H1 (cell line): ENCODE data around the gene OR10G7. TPM values are rescaled to one million over a fixed set of nuclear protein-coding genes. Genes with fewer than 3 reads are reported as not detected.

Experiments used
- CTCF ChIA-PET: fragments of 300-600 bp; sonication (Branson Sonifier 250); formaldehyde crosslinking; loops from one replicate; lab custom pipeline; 2021; ENCODE audit not compliant: partially characterized antibody; lab: Charles Lee
- POLR2A ChIA-PET: fragments of 300-600 bp; sonication (Branson Sonifier 250); formaldehyde crosslinking; loops from one replicate; lab custom pipeline; 2021; ENCODE audit warnings: inconsistent platforms; ENCODE audit not compliant: partially characterized antibody; lab: Charles Lee
- DNase-seq, 2 experiments: peaks; one replicate each; pipeline versions ENCODE4 v3.0.0 to v3.0.0-alpha.2; 2010 to 2022; ENCODE audit warnings: low spot score in 2 of 2, low read depth in 1 of 2, mixed read lengths in 1 of 2
- FAIRE-seq: peaks from 2 replicates; lab custom pipeline; 2011; peaks lifted over from hg19 to GRCh38; lab: Jason Lieb, UNC
- H2AFZ ChIP-seq: 2 replicates; pipeline ENCODE4 v1.8.1; 2012; ENCODE audit warnings: low read length, inconsistent platforms
- H2AK5ac ChIP-seq: 2 replicates; pipeline ENCODE4 v1.6.1; 2013; ENCODE audit warnings: low read depth, low read length
- H2BK120ac ChIP-seq: replicated peaks from 2 replicates; pipeline ENCODE3; 2013; ENCODE audit warnings: low read depth, low read length, inconsistent platforms
- H2BK12ac ChIP-seq: 2 replicates; pipeline ENCODE4 v1.6.1; 2013; ENCODE audit warnings: low read depth, low read length
- H2BK15ac ChIP-seq: 2 replicates; pipeline ENCODE4 v1.6.1; 2013; ENCODE audit warnings: low read length
- H2BK20ac ChIP-seq: 2 replicates; pipeline ENCODE4 v1.6.1; 2013; ENCODE audit warnings: low read length
- H2BK5ac ChIP-seq: 2 replicates; pipeline ENCODE4 v1.6.1; 2013; ENCODE audit warnings: low read depth, low read length
- H3K14ac ChIP-seq: 2 replicates; pipeline ENCODE4 v1.6.1; 2013; ENCODE audit warnings: inconsistent platforms; ENCODE audit not compliant: insufficient read length
- H3K18ac ChIP-seq: 2 replicates; pipeline ENCODE4 v1.6.1; 2013; ENCODE audit warnings: low read length; ENCODE audit errors: extremely low read depth
- H3K23ac ChIP-seq: 2 replicates; pipeline ENCODE4 v1.6.1; 2013; ENCODE audit warnings: inconsistent platforms; ENCODE audit not compliant: insufficient read length
- H3K23me2 ChIP-seq: 2 replicates; pipeline ENCODE4 v1.6.1; 2013; ENCODE audit warnings: low read depth, low read length
- H3K27ac ChIP-seq: 2 replicates; pipeline ENCODE4 v1.6.1; 2011; ENCODE audit warnings: low read depth, low read length, inconsistent platforms
- H3K27me3 ChIP-seq, 4 experiments: replicated peaks in 1 of 4; 1 replicate in 1 of 4; 2 replicates in 3 of 4; pipeline versions ENCODE4 v1.6.1 to v1.8.1; 2011 to 2013; ENCODE audit warnings: low read length in 3 of 4, mild to moderate bottlenecking in 3 of 4, inconsistent platforms in 2 of 4, mixed read lengths in 2 of 4, moderate library complexity in 1 of 4; ENCODE audit not compliant: control insufficient read depth in 3 of 4, insufficient read depth in 3 of 4; ENCODE audit errors: extremely low read depth in 1 of 4
- H3K36me3 ChIP-seq, 4 experiments: 2 replicates each; pipeline versions ENCODE4 v1.6.1 to v1.8.1; 2011 to 2013; ENCODE audit warnings: mild to moderate bottlenecking in 4 of 4, low read length in 3 of 4, moderate library complexity in 2 of 4, control low read depth in 1 of 4, inconsistent platforms in 1 of 4; ENCODE audit not compliant: insufficient read depth in 4 of 4, control insufficient read depth in 2 of 4
- H3K4ac ChIP-seq: replicated peaks from 2 replicates; pipeline ENCODE3; 2013; ENCODE audit warnings: low read length, low read depth, mixed read lengths, inconsistent platforms; ENCODE audit not compliant: insufficient read length
- H3K4me1 ChIP-seq, 4 experiments: replicated peaks in 1 of 4; 1 replicate in 1 of 4; 2 replicates in 3 of 4; pipeline versions ENCODE4 v1.6.1 to v1.8.1; 2011 to 2013; ENCODE audit warnings: low read length in 3 of 4, inconsistent platforms in 2 of 4, mixed read lengths in 1 of 4; ENCODE audit not compliant: insufficient read depth in 4 of 4, control insufficient read depth in 3 of 4
- H3K4me2 ChIP-seq, 2 experiments: 2 replicates each; pipeline versions ENCODE4 v1.6.1 to v1.8.1; 2011 to 2013; ENCODE audit warnings: low read depth in 2 of 2, low read length in 2 of 2, control low read depth in 1 of 2, inconsistent platforms in 1 of 2, mild to moderate bottlenecking in 1 of 2; ENCODE audit not compliant: insufficient read depth in 1 of 2
- H3K4me3 ChIP-seq, 4 experiments: fragments of 200-600, 300-600 bp in 1 of 4; sonication (generic), shearing (Covaris generic), sonication (Bioruptor Twin) in 1 of 4; 2 replicates each; pipeline versions ENCODE4 v1.5.1 to v1.8.1; 2011 to 2016; ENCODE audit warnings: low read length in 4 of 4, low read depth in 3 of 4, control low read depth in 2 of 4, inconsistent platforms in 2 of 4, mild to moderate bottlenecking in 2 of 4, mixed read lengths in 1 of 4, moderate library complexity in 1 of 4; ENCODE audit not compliant: insufficient read depth in 2 of 4; ENCODE audit errors: extremely low read depth in 1 of 4
- H3K56ac ChIP-seq: replicated peaks from 2 replicates; pipeline ENCODE3; 2013; ENCODE audit warnings: low read depth, mild to moderate bottlenecking, mixed read lengths, low read length, inconsistent platforms; ENCODE audit not compliant: insufficient read length
- H3K79me1 ChIP-seq: 2 replicates; pipeline ENCODE4 v1.6.1; 2013; ENCODE audit warnings: low read depth, low read length, control low read depth
- H3K79me2 ChIP-seq, 2 experiments: 2 replicates each; pipeline versions ENCODE4 v1.6.1 to v1.8.1; 2012 to 2013; ENCODE audit warnings: low read length in 2 of 2, mild to moderate bottlenecking in 2 of 2, inconsistent platforms in 1 of 2; ENCODE audit not compliant: insufficient read depth in 2 of 2, control insufficient read depth in 1 of 2
- H3K9ac ChIP-seq, 4 experiments: replicated peaks in 1 of 4; 1 replicate in 1 of 4; 2 replicates in 3 of 4; pipeline versions ENCODE4 v1.6.1 to v1.8.1; 2011 to 2013; ENCODE audit warnings: low read depth in 3 of 4, low read length in 3 of 4, control low read depth in 2 of 4, mild to moderate bottlenecking in 2 of 4, moderate library complexity in 2 of 4, inconsistent platforms in 1 of 4; ENCODE audit errors: extremely low read depth in 1 of 4
- H3K9me3 ChIP-seq, 2 experiments: 2 replicates each; pipeline versions ENCODE4 v1.6.1 to v1.8.1; 2012 to 2013; ENCODE audit warnings: mild to moderate bottlenecking in 2 of 2, moderate library complexity in 2 of 2, control low read depth in 1 of 2, inconsistent platforms in 1 of 2, low read depth in 1 of 2, low read length in 1 of 2, mixed read lengths in 1 of 2; ENCODE audit not compliant: insufficient read depth in 2 of 2
- H4K20me1 ChIP-seq, 2 experiments: replicated peaks in 1 of 2; 2 replicates each; pipeline versions ENCODE3 to v1.8.1; 2011 to 2013; ENCODE audit warnings: inconsistent platforms in 2 of 2, low read length in 2 of 2, mild to moderate bottlenecking in 1 of 2; ENCODE audit not compliant: insufficient read depth in 2 of 2, control insufficient read depth in 1 of 2
- H4K5ac ChIP-seq: 2 replicates; pipeline ENCODE4 v1.6.1; 2013; ENCODE audit warnings: low read length, low read depth, mixed read lengths, inconsistent platforms; ENCODE audit not compliant: insufficient read length
- H4K8ac ChIP-seq: 2 replicates; pipeline ENCODE4 v1.8.0; 2013; ENCODE audit warnings: mild to moderate bottlenecking, moderate library complexity, low read length, inconsistent platforms; ENCODE audit not compliant: insufficient read depth; ENCODE audit errors: extremely low read depth
- H4K91ac ChIP-seq: replicated peaks from 2 replicates; pipeline ENCODE3; 2013; ENCODE audit warnings: low read length, mixed read lengths, inconsistent platforms; ENCODE audit not compliant: insufficient read length
- BRCA1 ChIP-seq: IDR thresholded peaks from 2 replicates; pipeline ENCODE4 v1.6.1; 2012; ENCODE audit warnings: low read depth, low read length, improper control_type of control experiment
- GTF2F1 ChIP-seq: IDR thresholded peaks from 2 replicates; pipeline ENCODE4 v1.6.1; 2012; ENCODE audit warnings: low read depth, low read length, improper control_type of control experiment, borderline replicate concordance
- POLR2AphosphoS5 ChIP-seq: IDR thresholded peaks from 2 replicates; pipeline ENCODE4 v1.6.1; 2011; ENCODE audit warnings: low read depth, low read length
- RXRA ChIP-seq: IDR thresholded peaks from 2 replicates; pipeline ENCODE4 v1.6.1; 2011; ENCODE audit warnings: low read depth, mild to moderate bottlenecking, low read length, moderate library complexity; ENCODE audit not compliant: insufficient read depth
- ZNF274 ChIP-seq: IDR thresholded peaks from 2 replicates; pipeline ENCODE4 v1.7.0; 2012; ENCODE audit warnings: low read length, borderline replicate concordance; ENCODE audit errors: extremely low read depth
- WGBS, 2 experiments: shearing (Covaris generic) in 1 of 2; methylation state at CpG; one replicate each; pipeline versions ENCODE4 v1.1.6 to v1.1.7; 2013 to 2015; ENCODE audit warnings: low lambda C conversion rate in 2 of 2, mixed read lengths in 2 of 2, inconsistent platforms in 1 of 2, low coverage in 1 of 2, missing lambda C conversion rate in 1 of 2; ENCODE audit not compliant: insufficient replicate concordance in 2 of 2, insufficient coverage in 1 of 2, insufficient read length in 1 of 2; ENCODE audit errors: extremely low coverage in 1 of 2, missing lambda C conversion rate in 1 of 2; 5-methylcytosine and 5-hydroxymethylcytosine counted together
- polyA plus RNA-seq, 7 experiments: library from polyadenylated mRNA; depleted of rRNA in 3 of 7; stranded (reverse) in 5 of 7; unstranded in 2 of 7; fragments of >200 nt in 5 of 7; fragments of 200-250 nt in 2 of 7; gene quantifications; 1 replicate in 5 of 7; 2 replicates in 1 of 7; 4 replicates in 1 of 7; pipeline versions ENCODE4 v1.2.1 to v1.2.3, GENCODE V29; 2011 to 2013; ENCODE audit warnings: missing spikeins in 2 of 7, mixed read lengths in 2 of 7
- total RNA-seq: library from RNA; stranded (reverse); fragmentation: NEBNext Ultra II Directional; extraction: Animal tissue kit (Norgen Biotek cat#: 25700); gene quantifications from 2 replicates; pipeline ENCODE4 v1.2.1, GENCODE V29; 2021

The OR10G7 gene
- total and polyA plus RNA-seq, 2 of the 8 experiments (the other 6 are each of a cell fraction or from before 2014, with no cell fraction given): not detected

DNA sequence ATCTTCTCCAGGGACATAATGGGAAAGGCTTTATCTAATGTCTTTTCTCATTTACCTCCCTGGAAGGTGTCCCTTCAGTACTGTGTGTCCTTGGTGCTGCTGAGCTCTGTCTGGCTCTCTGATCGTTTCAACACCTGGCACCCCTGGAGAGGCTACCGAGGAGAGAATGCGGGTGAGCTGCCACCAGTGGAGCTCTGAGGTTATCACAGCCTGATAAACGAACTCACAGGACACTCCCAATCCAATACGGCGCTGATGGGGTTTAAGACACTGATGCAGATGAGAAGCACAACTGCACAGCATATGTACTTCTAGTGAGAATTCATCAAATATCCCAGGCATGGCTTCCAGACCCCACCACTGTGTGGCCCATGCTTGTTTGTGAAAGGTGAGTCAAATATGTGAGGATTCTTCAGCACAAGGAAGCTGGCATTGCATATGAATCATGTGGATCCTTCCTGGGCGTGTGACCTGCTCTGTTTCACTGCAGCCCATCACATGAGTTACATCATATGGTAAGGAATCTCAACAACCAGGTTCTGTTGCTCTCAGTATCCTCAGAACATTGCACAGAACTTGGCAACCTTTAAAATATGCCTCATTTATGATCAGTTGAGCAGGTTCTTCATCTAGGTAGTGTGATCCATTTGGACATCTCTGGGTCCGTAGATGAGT, 39.3 kb upstream of the OR10G7 start:
- Histone ChIP-seq H3K4me3 (no peak overlapping the region), H2AFZ (peak overlapping the region; percentile 63; the same call in 1 of the 2 replicates), H4K5ac (no peak overlapping the region), H3K27ac (no peak overlapping the region), H3K56ac (no peak overlapping the region), H2BK120ac (no peak overlapping the region), H3K9ac (no peak overlapping the region), H3K79me2 (no peaks in the 10 kb centered on the region), H3K4ac (no peak overlapping the region), H3K18ac (no peak overlapping the region), H3K36me3 (no peaks in the 10 kb centered on the region), H3K23ac (no peak overlapping the region), H3K27me3 (no peaks in the 10 kb centered on the region), H2BK20ac (no peak overlapping the region), H3K23me2 (no peaks in the 10 kb centered on the region), H4K91ac (no peak overlapping the region), H2BK12ac (no peak overlapping the region), H2BK5ac (no peak overlapping the region), H3K4me1 (peaks cover 0 to 3% (median 0%) of the 10 kb centered on the region in 4 experiments; a peak in 1 of 7 replicates), H3K79me1 (no peaks in the 10 kb centered on the region), H3K9me3 (no peaks in the 10 kb centered on the region), H3K14ac (no peak overlapping the region), H2BK15ac (no peak overlapping the region), H3K4me2 (no peak overlapping the region), H4K8ac (no peak overlapping the region), H2AK5ac (no peak overlapping the region), H4K20me1 (no peaks in the 10 kb centered on the region)
- no peak for TF ChIP-seq RXRA
- no peak for TF ChIP-seq GTF2F1
- no peak for TF ChIP-seq ZNF274
- TF ChIP-seq BRCA1: no peak
- TF ChIP-seq POLR2AphosphoS5: no peak
- CTCF ChIA-PET: interaction anchor here (1.2 to 4.2 kb wide), 2 partner anchors 11 to 114 kb away, joined by 4 to 43 read pairs; no protein-coding TSS in a partner anchor
- no peak for DNase-seq
- POLR2A ChIA-PET: interaction anchor here (0.6 kb wide), 1 partner anchor 23 kb away, joined by 3 read pairs; no protein-coding TSS in a partner anchor
- WGBS, 2 experiments: 89% methylated on average over 8 of the region's 8 CpGs; no CpG with 5 or more reads in 1 of the 2 experiments
- no peak for FAIRE-seq
